GM12878 (cell line): ENCODE results near the gene NDUFB1.

ENCODE experiments used
- BHLHE40 ChIP-seq, 2 experiments: fragments of 450-650 bp in 1 of 2; IDR thresholded peaks; 2 replicates each; pipeline ENCODE4 v1.6.1; 2011 to 2017; ENCODE audit warnings: low read depth in 2 of 2, borderline replicate concordance in 1 of 2, improper control_type of control experiment in 1 of 2, low read length in 1 of 2, mild to moderate bottlenecking in 1 of 2
- BRCA1 ChIP-seq: IDR thresholded peaks from 2 replicates; pipeline ENCODE4 v1.6.1; 2011; ENCODE audit warnings: low read depth, low read length, improper control_type of control experiment
- EZH2 ChIP-seq: IDR thresholded peaks from 2 replicates; pipeline ENCODE4 v1.6.1; 2012; ENCODE audit warnings: low read depth, mild to moderate bottlenecking, control low read depth, inconsistent platforms, low read length, borderline replicate concordance; ENCODE audit not compliant: control insufficient read depth
- FOXM1 ChIP-seq: IDR thresholded peaks from 2 replicates; pipeline ENCODE4 v1.6.1; 2012; ENCODE audit warnings: low read depth, mild to moderate bottlenecking, inconsistent platforms, low read length, moderate library complexity
- GABPA ChIP-seq: IDR thresholded peaks from 2 replicates; pipeline ENCODE4 v1.6.1; 2014; ENCODE audit warnings: antibody characterized with exemption, low read depth, mild to moderate bottlenecking, inconsistent platforms
- RELA ChIP-seq: fragments of 450-650 bp; IDR thresholded peaks from 2 replicates; pipeline ENCODE4 v1.8.0; 2014; ENCODE audit warnings: borderline replicate concordance; ENCODE audit not compliant: partially characterized antibody
- SKIL ChIP-seq: fragments of 450-650 bp; IDR thresholded peaks from 2 replicates; pipeline ENCODE4 v1.6.1; 2017; ENCODE audit warnings: mild to moderate bottlenecking, low read depth, inconsistent platforms; ENCODE audit not compliant: poor library complexity, severe bottlenecking
- TAF1 ChIP-seq: IDR thresholded peaks from 2 replicates; pipeline ENCODE4 v1.6.1; 2011; ENCODE audit warnings: mild to moderate bottlenecking, low read depth, low read length, borderline replicate concordance
- TF ChIP-seq, protein P1 (sequence below), 3 experiments: IDR thresholded peaks in 2 of 3; conservative IDR thresholded peaks in 1 of 3; 2 replicates each; pipeline ENCODE4 v1.5.1; 2011; ENCODE audit warnings: low read depth in 3 of 3, low read length in 3 of 3, mild to moderate bottlenecking in 3 of 3, control low read depth in 2 of 3, moderate library complexity in 2 of 3, inconsistent platforms in 1 of 3, mixed read lengths in 1 of 3; ENCODE audit not compliant: control insufficient read depth in 2 of 3, insufficient read depth in 1 of 3; ENCODE audit errors: extremely low read depth in 1 of 3
- TF ChIP-seq, protein P2 (sequence below): IDR thresholded peaks from 2 replicates; pipeline ENCODE4 v1.6.1; 2011; ENCODE audit warnings: borderline replicate concordance, low read depth, mild to moderate bottlenecking, moderate library complexity, low read length; ENCODE audit not compliant: insufficient read depth, poor library complexity, severe bottlenecking

GRCh38 chr14:92134456-92134855 lies 12.9 kb upstream of the NDUFB1 start:
- TF ChIP-seq, protein P1, sequence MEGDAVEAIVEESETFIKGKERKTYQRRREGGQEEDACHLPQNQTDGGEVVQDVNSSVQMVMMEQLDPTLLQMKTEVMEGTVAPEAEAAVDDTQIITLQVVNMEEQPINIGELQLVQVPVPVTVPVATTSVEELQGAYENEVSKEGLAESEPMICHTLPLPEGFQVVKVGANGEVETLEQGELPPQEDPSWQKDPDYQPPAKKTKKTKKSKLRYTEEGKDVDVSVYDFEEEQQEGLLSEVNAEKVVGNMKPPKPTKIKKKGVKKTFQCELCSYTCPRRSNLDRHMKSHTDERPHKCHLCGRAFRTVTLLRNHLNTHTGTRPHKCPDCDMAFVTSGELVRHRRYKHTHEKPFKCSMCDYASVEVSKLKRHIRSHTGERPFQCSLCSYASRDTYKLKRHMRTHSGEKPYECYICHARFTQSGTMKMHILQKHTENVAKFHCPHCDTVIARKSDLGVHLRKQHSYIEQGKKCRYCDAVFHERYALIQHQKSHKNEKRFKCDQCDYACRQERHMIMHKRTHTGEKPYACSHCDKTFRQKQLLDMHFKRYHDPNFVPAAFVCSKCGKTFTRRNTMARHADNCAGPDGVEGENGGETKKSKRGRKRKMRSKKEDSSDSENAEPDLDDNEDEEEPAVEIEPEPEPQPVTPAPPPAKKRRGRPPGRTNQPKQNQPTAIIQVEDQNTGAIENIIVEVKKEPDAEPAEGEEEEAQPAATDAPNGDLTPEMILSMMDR (IDR thresholded peaks at IDR 0.05 in 2 of 3, conservative IDR thresholded peaks at IDR 0.05 in 1 of 3; ENCODE audit: control insufficient read depth in 2 of 3, extremely low read depth in 1 of 3, insufficient read depth in 1 of 3, low read depth in 3 of 3, low read length in 3 of 3) = no peak
- TF ChIP-seq RELA (no peak), FOXM1 (no peak), BHLHE40 (IDR thresholded peaks at IDR 0.05; ENCODE audit: borderline replicate concordance in 1 of 2, low read depth in 2 of 2, low read length in 1 of 2) (no peak), EZH2 (no peak), GABPA (no peak), SKIL (no peak), TAF1 (no peak), BRCA1 (no peak)
- TF ChIP-seq, protein P2, sequence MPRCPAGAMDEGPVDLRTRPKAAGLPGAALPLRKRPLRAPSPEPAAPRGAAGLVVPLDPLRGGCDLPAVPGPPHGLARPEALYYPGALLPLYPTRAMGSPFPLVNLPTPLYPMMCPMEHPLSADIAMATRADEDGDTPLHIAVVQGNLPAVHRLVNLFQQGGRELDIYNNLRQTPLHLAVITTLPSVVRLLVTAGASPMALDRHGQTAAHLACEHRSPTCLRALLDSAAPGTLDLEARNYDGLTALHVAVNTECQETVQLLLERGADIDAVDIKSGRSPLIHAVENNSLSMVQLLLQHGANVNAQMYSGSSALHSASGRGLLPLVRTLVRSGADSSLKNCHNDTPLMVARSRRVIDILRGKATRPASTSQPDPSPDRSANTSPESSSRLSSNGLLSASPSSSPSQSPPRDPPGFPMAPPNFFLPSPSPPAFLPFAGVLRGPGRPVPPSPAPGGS = no peak
